Activated CD4-positive, alpha-beta T cell treated with anti-CD3 and anti-CD28 coated beads for 24 hours (primary cell): Measurements from ENCODE around the gene PISD.

Experiments
- DNase-seq, 2 donors: peaks; one replicate each; pipeline ENCODE4 v3.0.0-alpha.2; 2020; ENCODE audit warnings: low read depth in 2 of 2

Gene PISD

GRCh38 chr22:31574055-31574670, 87.9 kb downstream of the PISD start:
- DNase-seq, result no peak

- DNase-seq, result no peak
Measured at GRCh38 chr22:31572939-31573338, 89.1 kb downstream of the PISD start.

- DNase-seq, result no peak
Measured at GRCh38 chr22:31569126-31569525, 92.9 kb downstream of the PISD start.
